ENCODE measurements around the gene TMEM120B. TPM values are rescaled to one million over a fixed set of nuclear protein-coding genes. Genes with fewer than 3 reads are reported as not detected.
A peak's percentile ranks its signal among the peaks of the same experiment; 100 is the strongest.

TMEM120B gene
- total RNA-seq, 1 experiment from 2014 or later, result 20.5 TPM

DNA sequence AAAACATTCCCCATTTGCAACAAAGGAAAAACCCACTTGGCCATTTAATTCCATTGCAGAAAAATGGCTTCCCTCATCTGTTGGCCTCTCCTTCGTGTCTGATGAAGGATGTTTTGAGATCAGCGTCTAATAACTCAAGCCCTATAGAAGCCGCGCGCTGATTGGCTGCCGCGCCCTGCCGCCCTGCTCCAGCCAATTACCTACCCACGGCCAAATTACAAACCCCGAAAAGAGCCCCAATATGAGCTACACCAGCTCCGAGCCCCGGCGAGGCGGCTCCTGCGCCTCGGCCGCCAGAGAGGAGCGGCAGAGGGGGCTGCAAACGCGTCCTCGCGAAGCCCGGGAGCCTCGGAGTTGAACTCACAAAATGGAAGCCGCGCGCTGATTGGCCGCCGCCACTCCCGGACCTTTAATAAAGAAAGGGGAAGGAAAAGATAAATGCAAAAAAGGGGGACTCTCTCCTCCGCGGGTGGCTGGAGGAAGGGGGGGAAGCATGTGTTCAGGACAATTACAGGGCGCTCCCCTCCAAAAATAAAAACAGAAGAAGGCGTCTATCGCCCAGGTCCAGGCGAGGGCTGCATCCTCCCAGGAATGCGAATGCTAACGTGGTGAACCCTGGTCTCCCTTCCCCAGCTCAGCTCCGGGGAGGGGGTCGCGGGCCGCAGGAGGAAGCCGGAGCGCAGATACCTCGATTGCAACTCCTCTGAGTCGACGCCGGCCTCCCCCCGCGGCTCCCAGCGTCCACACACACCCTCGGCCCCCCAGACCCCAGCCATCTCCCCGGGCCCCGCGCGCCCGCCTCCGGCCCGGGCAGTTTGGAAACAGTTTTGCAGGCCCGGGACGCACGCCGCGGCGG lies 90.5 kb downstream of the TMEM120B start:
- BruUV-seq (replicated peaks), result no TSS peak
- Histone ChIP-seq H3K9me2 (ENCODE audit: insufficient read depth) (no peaks in the 10 kb centered on the region), H3K9me3 (ENCODE audit: control insufficient read depth in 1 of 2, insufficient read depth in 1 of 2, low read depth in 1 of 2, low read length in 2 of 2) (no peaks in the 10 kb centered on the region), H3K4me1 (ENCODE audit: control insufficient read depth in 1 of 2, insufficient read depth in 2 of 2, low read length in 2 of 2) (peaks cover 34 to 63% of the 10 kb centered on the region in 2 experiments), H3K27ac (ENCODE audit: low read depth, low read length) (peak overlapping the region; percentile 100), H4K20me1 (ENCODE audit: insufficient read depth) (no peaks in the 10 kb centered on the region), H3K4me2 (ENCODE audit: low read length) (peak overlapping the region; percentile 99), H2AFZ (ENCODE audit: low read depth, low read length, poor library complexity, severe bottlenecking) (peak overlapping the region; percentile 59), H3K27me3 (ENCODE audit: insufficient read depth, low read length) (no peaks in the 10 kb centered on the region), H3K9ac (ENCODE audit: low read length) (peak overlapping the region; percentile 98), H3K79me2 (ENCODE audit: insufficient read depth, low read length) (peaks cover 55% of the 10 kb centered on the region), H3K36me3 (ENCODE audit: control insufficient read depth in 1 of 2, insufficient read depth in 2 of 2, low read length in 2 of 2) (peaks cover 3 to 15% of the 10 kb centered on the region in 2 experiments; a peak in 3 of 4 replicates), H3K4me3 (replicated peaks in 1 of 2; ENCODE audit: low read depth in 1 of 2, low read length in 2 of 2) (peak overlapping the region; percentile 74)
- ATAC-seq (peak; percentile 35), DNase-seq (ENCODE audit: low read depth, low spot score) (peak; percentile 89)
- intact Hi-C loops (cut with micrococcal nuclease), result no loop called here
- ChIA-PET RAD21 (ENCODE audit: low non-redundant PET in 1 of 2, low total read pairs in 2 of 2, uncharacterized antibody in 2 of 2, unreplicated experiment in 2 of 2) (interaction anchor here in 1 of 2 experiments (0.7 kb wide), 1 partner anchor 117 kb away, joined by 3 read pairs; no protein-coding TSS in a partner anchor), POLR2A (interaction anchor here (0.6 to 2.6 kb wide), 12 partner anchors 9 to 159 kb away, joined by 3 to 9 read pairs (median 4); partner anchors contain the start of gene PSMD9), CTCF (interaction anchor here (0.6 to 4.0 kb wide), 4 partner anchors 8 to 235 kb away, joined by 3 to 30 read pairs (median 14); partner anchors contain the start of gene RHOF)
- TF ChIP-seq POLR2A (IDR thresholded peaks at IDR 0.05; ENCODE audit: borderline replicate concordance, extremely low read depth, insufficient read depth, insufficient read length), result peak; percentile 90
- TF ChIP-seq, protein P1, sequence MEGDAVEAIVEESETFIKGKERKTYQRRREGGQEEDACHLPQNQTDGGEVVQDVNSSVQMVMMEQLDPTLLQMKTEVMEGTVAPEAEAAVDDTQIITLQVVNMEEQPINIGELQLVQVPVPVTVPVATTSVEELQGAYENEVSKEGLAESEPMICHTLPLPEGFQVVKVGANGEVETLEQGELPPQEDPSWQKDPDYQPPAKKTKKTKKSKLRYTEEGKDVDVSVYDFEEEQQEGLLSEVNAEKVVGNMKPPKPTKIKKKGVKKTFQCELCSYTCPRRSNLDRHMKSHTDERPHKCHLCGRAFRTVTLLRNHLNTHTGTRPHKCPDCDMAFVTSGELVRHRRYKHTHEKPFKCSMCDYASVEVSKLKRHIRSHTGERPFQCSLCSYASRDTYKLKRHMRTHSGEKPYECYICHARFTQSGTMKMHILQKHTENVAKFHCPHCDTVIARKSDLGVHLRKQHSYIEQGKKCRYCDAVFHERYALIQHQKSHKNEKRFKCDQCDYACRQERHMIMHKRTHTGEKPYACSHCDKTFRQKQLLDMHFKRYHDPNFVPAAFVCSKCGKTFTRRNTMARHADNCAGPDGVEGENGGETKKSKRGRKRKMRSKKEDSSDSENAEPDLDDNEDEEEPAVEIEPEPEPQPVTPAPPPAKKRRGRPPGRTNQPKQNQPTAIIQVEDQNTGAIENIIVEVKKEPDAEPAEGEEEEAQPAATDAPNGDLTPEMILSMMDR (IDR thresholded peaks at IDR 0.05 in 2 of 3, conservative IDR thresholded peaks at IDR 0.05 in 1 of 3; ENCODE audit: borderline replicate concordance in 1 of 3, insufficient read depth in 1 of 3, low read depth in 2 of 3, low read length in 2 of 3), result no peak
- peak; percentile 95 for TF ChIP-seq POLR2AphosphoS5 (IDR thresholded peaks at IDR 0.05; ENCODE audit: low read depth, low read length)
- TF ChIP-seq JUND (IDR thresholded peaks at IDR 0.05), result no peak
- TF ChIP-seq CEBPB (IDR thresholded peaks at IDR 0.05; ENCODE audit: low read depth), result no peak
- TF ChIP-seq SP1 (IDR thresholded peaks at IDR 0.05; ENCODE audit: low read depth), result no peak
- no peak for TF ChIP-seq EGR1 (IDR thresholded peaks at IDR 0.05; ENCODE audit: low read depth)
- TF ChIP-seq YY1 (IDR thresholded peaks at IDR 0.05; ENCODE audit: extremely low read depth, insufficient replicate concordance, low read depth, low read length), result peak; percentile 87
- TF ChIP-seq, protein P2, sequence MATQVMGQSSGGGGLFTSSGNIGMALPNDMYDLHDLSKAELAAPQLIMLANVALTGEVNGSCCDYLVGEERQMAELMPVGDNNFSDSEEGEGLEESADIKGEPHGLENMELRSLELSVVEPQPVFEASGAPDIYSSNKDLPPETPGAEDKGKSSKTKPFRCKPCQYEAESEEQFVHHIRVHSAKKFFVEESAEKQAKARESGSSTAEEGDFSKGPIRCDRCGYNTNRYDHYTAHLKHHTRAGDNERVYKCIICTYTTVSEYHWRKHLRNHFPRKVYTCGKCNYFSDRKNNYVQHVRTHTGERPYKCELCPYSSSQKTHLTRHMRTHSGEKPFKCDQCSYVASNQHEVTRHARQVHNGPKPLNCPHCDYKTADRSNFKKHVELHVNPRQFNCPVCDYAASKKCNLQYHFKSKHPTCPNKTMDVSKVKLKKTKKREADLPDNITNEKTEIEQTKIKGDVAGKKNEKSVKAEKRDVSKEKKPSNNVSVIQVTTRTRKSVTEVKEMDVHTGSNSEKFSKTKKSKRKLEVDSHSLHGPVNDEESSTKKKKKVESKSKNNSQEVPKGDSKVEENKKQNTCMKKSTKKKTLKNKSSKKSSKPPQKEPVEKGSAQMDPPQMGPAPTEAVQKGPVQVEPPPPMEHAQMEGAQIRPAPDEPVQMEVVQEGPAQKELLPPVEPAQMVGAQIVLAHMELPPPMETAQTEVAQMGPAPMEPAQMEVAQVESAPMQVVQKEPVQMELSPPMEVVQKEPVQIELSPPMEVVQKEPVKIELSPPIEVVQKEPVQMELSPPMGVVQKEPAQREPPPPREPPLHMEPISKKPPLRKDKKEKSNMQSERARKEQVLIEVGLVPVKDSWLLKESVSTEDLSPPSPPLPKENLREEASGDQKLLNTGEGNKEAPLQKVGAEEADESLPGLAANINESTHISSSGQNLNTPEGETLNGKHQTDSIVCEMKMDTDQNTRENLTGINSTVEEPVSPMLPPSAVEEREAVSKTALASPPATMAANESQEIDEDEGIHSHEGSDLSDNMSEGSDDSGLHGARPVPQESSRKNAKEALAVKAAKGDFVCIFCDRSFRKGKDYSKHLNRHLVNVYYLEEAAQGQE (IDR thresholded peaks at IDR 0.05; ENCODE audit: low read depth), result no peak
- TF ChIP-seq SIN3A (IDR thresholded peaks at IDR 0.05; ENCODE audit: low read depth), result no peak
- no peak for TF ChIP-seq ELF1 (IDR thresholded peaks at IDR 0.05; ENCODE audit: borderline replicate concordance, low read depth)

Measured in HCT116 (cell line).